ENCODE results near the gene STARD3NL. TPM values are rescaled to one million over a fixed set of nuclear protein-coding genes. Genes with fewer than 3 reads are reported as not detected.
"Not testable (repeated sequence)": the region's sequence is repeated elsewhere in the genome, so short reads cannot be mapped to it uniquely, and the experiment has no call there.

STARD3NL gene
- total RNA-seq, 1 experiment from 2014 or later: 24.5 TPM

- Mint-ChIP-seq H3K27ac (ENCODE audit: low read depth, unreplicated experiment) (no peak overlapping the region), H3K4me1 (ENCODE audit: insufficient read depth, unreplicated experiment) (no peaks in the 10 kb centered on the region), H3K4me3 (ENCODE audit: unreplicated experiment) (no peak overlapping the region), H3K9me3 (ENCODE audit: unreplicated experiment) (no peaks in the 10 kb centered on the region), H3K27me3 (ENCODE audit: insufficient read depth, unreplicated experiment) (peaks cover 74% of the 10 kb centered on the region), H3K36me3 (ENCODE audit: insufficient read depth, unreplicated experiment) (no peaks in the 10 kb centered on the region)
- no peak for TF ChIP-seq CTCF (IDR thresholded peaks at IDR 0.05; ENCODE audit: unreplicated experiment)
- DNase-seq (ENCODE audit: unreplicated experiment): no peak
- intact Hi-C loops (cut with micrococcal nuclease): no loop called here
- ChIA-PET POLR2A (no interaction called here), CTCF (no interaction called here)
- BruUV-seq (replicated peaks): no TSS peak
These were observed 66.5 kb downstream of the STARD3NL start for GRCh38 chr7:38244516-38244915.

DNA sequence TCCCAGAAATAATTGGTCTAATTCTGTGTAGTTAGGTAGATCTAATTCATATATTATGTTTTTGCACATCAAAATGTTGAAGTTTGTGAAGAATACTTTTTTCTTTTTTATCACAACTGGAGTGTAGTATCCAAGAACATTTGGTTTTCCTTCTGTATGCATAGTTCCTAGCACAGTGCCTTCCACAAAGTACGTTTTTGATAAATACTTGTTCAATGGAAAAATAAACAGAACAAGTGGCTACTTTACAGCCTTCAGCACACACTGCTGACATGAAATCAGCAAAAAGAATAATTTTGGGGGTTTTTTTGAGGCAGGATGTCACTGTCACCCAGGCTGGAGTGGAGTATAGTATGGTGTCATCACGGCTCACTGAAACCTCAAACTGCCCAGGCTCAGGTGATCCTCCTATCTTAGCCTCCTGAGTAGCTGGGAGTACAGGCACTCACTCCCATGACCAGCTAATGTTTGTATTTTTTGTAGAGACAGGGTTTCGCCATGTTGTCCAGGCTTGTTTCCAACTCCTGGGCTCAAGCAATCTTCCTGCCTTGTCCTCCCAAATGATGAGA, 67.4 kb downstream of the STARD3NL start:
- peaks cover 83% of the 10 kb centered on the region for H3K27me3 Mint-ChIP-seq (ENCODE audit: insufficient read depth, unreplicated experiment)
- intact Hi-C loops (cut with micrococcal nuclease): no loop called here
- CTCF ChIA-PET: no interaction called here
- TF ChIP-seq CTCF (IDR thresholded peaks at IDR 0.05; ENCODE audit: unreplicated experiment): no peak
- POLR2A ChIA-PET: no interaction called here
- H3K4me3 Mint-ChIP-seq (ENCODE audit: unreplicated experiment): no peak overlapping the region
- BruUV-seq (replicated peaks): no TSS peak
- H3K9me3 Mint-ChIP-seq (ENCODE audit: unreplicated experiment): no peaks in the 10 kb centered on the region
- H3K27ac Mint-ChIP-seq (ENCODE audit: low read depth, unreplicated experiment): no peak overlapping the region
- no peaks in the 10 kb centered on the region for H3K36me3 Mint-ChIP-seq (ENCODE audit: insufficient read depth, unreplicated experiment)
- no peak for DNase-seq (ENCODE audit: unreplicated experiment)
- no peaks in the 10 kb centered on the region for H3K4me1 Mint-ChIP-seq (ENCODE audit: insufficient read depth, unreplicated experiment)

- Mint-ChIP-seq H3K9me3 (ENCODE audit: unreplicated experiment) (no peaks in the 10 kb centered on the region), H3K4me1 (ENCODE audit: insufficient read depth, unreplicated experiment) (no peaks in the 10 kb centered on the region), H3K36me3 (ENCODE audit: insufficient read depth, unreplicated experiment) (no peaks in the 10 kb centered on the region), H3K27ac (ENCODE audit: low read depth, unreplicated experiment) (no peak overlapping the region), H3K27me3 (ENCODE audit: insufficient read depth, unreplicated experiment) (peaks cover 89% of the 10 kb centered on the region), H3K4me3 (ENCODE audit: unreplicated experiment) (no peak overlapping the region)
- no peak for TF ChIP-seq CTCF (IDR thresholded peaks at IDR 0.05; ENCODE audit: unreplicated experiment)
- ChIA-PET POLR2A (no interaction called here), CTCF (interaction anchor here (0.6 to 0.7 kb wide), 2 partner anchors 13 to 1447 kb away, joined by 3 to 5 read pairs; no protein-coding TSS in a partner anchor)
- intact Hi-C loops (cut with micrococcal nuclease): no loop called here
- DNase-seq (ENCODE audit: unreplicated experiment): no peak
- no TSS peak for BruUV-seq (replicated peaks)
These were observed 70.1 kb downstream of the STARD3NL start for GRCh38 chr7:38248069-38248567.

DNA sequence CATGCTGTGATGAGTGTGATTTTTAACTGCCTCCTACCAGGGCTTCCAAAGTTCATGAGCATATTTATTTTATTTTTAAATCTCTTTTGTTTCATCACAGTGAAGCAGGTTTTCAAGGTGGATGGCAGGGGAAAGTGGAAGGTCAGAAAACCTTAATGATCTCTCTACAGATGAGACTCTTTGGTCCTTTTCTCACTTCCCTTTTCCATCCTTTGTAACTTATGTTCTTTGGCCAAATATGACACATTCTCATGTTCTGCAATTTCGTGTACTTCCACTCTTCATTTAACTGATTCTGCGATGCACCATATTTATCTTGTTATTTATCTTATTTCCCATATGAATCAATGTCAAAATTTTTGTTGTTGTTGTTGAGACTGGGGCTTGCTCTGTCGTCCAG, 71.8 kb downstream of the STARD3NL start:
- CTCF ChIA-PET; intact Hi-C loops (cut with micrococcal nuclease); H3K36me3 Mint-ChIP-seq (ENCODE audit: insufficient read depth, unreplicated experiment); POLR2A ChIA-PET; BruUV-seq (replicated peaks); DNase-seq (ENCODE audit: unreplicated experiment); H3K27ac Mint-ChIP-seq (ENCODE audit: low read depth, unreplicated experiment); H3K4me1 Mint-ChIP-seq (ENCODE audit: insufficient read depth, unreplicated experiment); H3K4me3 Mint-ChIP-seq (ENCODE audit: unreplicated experiment); H3K9me3 Mint-ChIP-seq (ENCODE audit: unreplicated experiment): not testable (repeated sequence)
- H3K27me3 Mint-ChIP-seq (ENCODE audit: insufficient read depth, unreplicated experiment): peaks cover 82% of the 10 kb centered on the region

- H3K4me1 Mint-ChIP-seq (ENCODE audit: insufficient read depth, unreplicated experiment): no peaks in the 10 kb centered on the region
- ChIA-PET POLR2A (no interaction called here), CTCF (interaction anchor here (1.4 kb wide), 1 partner anchor 35 kb away, joined by 4 read pairs; no protein-coding TSS in a partner anchor)
- BruUV-seq (replicated peaks): no TSS peak
- no peak overlapping the region for H3K4me3 Mint-ChIP-seq (ENCODE audit: unreplicated experiment)
- H3K36me3 Mint-ChIP-seq (ENCODE audit: insufficient read depth, unreplicated experiment): no peaks in the 10 kb centered on the region
- no peaks in the 10 kb centered on the region for H3K9me3 Mint-ChIP-seq (ENCODE audit: unreplicated experiment)
- intact Hi-C loops (cut with micrococcal nuclease): no loop called here
- no peak for TF ChIP-seq CTCF (IDR thresholded peaks at IDR 0.05; ENCODE audit: unreplicated experiment)
- H3K27ac Mint-ChIP-seq (ENCODE audit: low read depth, unreplicated experiment): no peak overlapping the region
- peaks cover 84% of the 10 kb centered on the region for H3K27me3 Mint-ChIP-seq (ENCODE audit: insufficient read depth, unreplicated experiment)
- no peak for DNase-seq (ENCODE audit: unreplicated experiment)
These were observed 79.3 kb downstream of the STARD3NL start for GRCh38 chr7:38257350-38257677.

DNA sequence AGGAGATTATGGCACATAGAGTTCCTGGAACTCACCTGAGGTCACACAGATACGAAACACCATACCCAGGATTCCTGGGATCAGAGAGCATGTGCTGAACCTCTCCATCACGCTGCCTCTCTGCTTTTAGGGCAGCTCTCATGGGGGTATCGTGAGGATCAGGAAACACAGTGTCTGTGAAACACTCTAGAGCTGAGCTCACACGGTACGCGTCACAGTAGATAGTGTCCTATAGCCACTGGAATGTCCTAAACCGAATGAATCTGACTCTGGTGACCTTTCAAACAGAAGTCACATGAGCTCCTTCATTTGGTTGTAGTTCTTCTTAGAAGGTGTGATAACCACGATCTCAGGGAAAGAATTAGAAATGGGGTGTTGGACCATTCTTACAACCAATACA, 81.1 kb downstream of the STARD3NL start:
- intact Hi-C loops (cut with micrococcal nuclease); H3K36me3 Mint-ChIP-seq (ENCODE audit: insufficient read depth, unreplicated experiment); H3K27ac Mint-ChIP-seq (ENCODE audit: low read depth, unreplicated experiment); POLR2A ChIA-PET; DNase-seq (ENCODE audit: unreplicated experiment); BruUV-seq (replicated peaks); H3K4me3 Mint-ChIP-seq (ENCODE audit: unreplicated experiment); H3K4me1 Mint-ChIP-seq (ENCODE audit: insufficient read depth, unreplicated experiment); H3K9me3 Mint-ChIP-seq (ENCODE audit: unreplicated experiment): not testable (repeated sequence)
- CTCF ChIA-PET: interaction anchor here (0.6 kb wide), 1 partner anchor 109 kb away, joined by 6 read pairs; no protein-coding TSS in a partner anchor
- H3K27me3 Mint-ChIP-seq (ENCODE audit: insufficient read depth, unreplicated experiment): peaks cover 89% of the 10 kb centered on the region
